HFFc6 (cell line): ENCODE measurements around the gene NLGN1. TPM values are rescaled to one million over a fixed set of nuclear protein-coding genes. Genes with fewer than 3 reads are reported as not detected.

ENCODE experiments used
- DNase-seq: peaks from one replicate; pipeline ENCODE4 v3.0.0-alpha.2; 2018
- H3K27ac Mint-ChIP-seq: 2 replicates; pipeline ENCODE4 v1.8.0; 2020; ENCODE audit warnings: mild to moderate bottlenecking, mixed read lengths
- H3K27me3 Mint-ChIP-seq: 2 replicates; pipeline ENCODE4 v1.8.0; 2021; ENCODE audit warnings: mild to moderate bottlenecking, moderate library complexity, mixed read lengths; ENCODE audit not compliant: insufficient read depth
- H3K36me3 Mint-ChIP-seq: 2 replicates; pipeline ENCODE4 v1.8.0; 2021; ENCODE audit warnings: low read depth, mixed read lengths
- H3K4me1 Mint-ChIP-seq: 2 replicates; pipeline ENCODE4 v1.8.0; 2020; ENCODE audit warnings: low read depth, mixed read lengths
- H3K4me3 Mint-ChIP-seq: 2 replicates; pipeline ENCODE4 v1.8.0; 2020; ENCODE audit warnings: mild to moderate bottlenecking, moderate library complexity, mixed read lengths
- H3K9me3 Mint-ChIP-seq: 2 replicates; pipeline ENCODE4 v1.8.0; 2020; ENCODE audit warnings: mild to moderate bottlenecking, mixed read lengths
- total RNA-seq, 6 experiments: library from RNA; stranded (reverse); fragmentation: NEBNext Ultra II Directional; extraction: Animal tissue kit (Norgen Biotek cat#: 25700); gene quantifications; 2 replicates in 1 of 6; 3 replicates in 5 of 6; pipeline ENCODE4 v1.2.3, GENCODE V29; 2021
- TF ChIP-seq, protein P1 (sequence below): fragments of 200-600 bp; sonication (generic); IDR thresholded peaks from 2 replicates; pipeline ENCODE4 v1.5.0; 2021; ENCODE audit warnings: antibody characterized with exemption, mild to moderate bottlenecking

NLGN1 gene
- total RNA-seq, 6 experiments from 2014 or later: 10.0 to 17.2 (median 15.7) TPM

- H3K9me3 Mint-ChIP-seq: peaks cover 11% of the 10 kb centered on the region; the same call in 1 of the 2 replicates
- H3K36me3 Mint-ChIP-seq: peaks cover 9% of the 10 kb centered on the region
- no peak for DNase-seq
- no peak overlapping the region for H3K27ac Mint-ChIP-seq
- no peak overlapping the region for H3K4me3 Mint-ChIP-seq
- H3K4me1 Mint-ChIP-seq: peaks cover 14% of the 10 kb centered on the region
- peaks cover 2% of the 10 kb centered on the region; the same call in 1 of the 2 replicates for H3K27me3 Mint-ChIP-seq
- TF ChIP-seq, protein P1, sequence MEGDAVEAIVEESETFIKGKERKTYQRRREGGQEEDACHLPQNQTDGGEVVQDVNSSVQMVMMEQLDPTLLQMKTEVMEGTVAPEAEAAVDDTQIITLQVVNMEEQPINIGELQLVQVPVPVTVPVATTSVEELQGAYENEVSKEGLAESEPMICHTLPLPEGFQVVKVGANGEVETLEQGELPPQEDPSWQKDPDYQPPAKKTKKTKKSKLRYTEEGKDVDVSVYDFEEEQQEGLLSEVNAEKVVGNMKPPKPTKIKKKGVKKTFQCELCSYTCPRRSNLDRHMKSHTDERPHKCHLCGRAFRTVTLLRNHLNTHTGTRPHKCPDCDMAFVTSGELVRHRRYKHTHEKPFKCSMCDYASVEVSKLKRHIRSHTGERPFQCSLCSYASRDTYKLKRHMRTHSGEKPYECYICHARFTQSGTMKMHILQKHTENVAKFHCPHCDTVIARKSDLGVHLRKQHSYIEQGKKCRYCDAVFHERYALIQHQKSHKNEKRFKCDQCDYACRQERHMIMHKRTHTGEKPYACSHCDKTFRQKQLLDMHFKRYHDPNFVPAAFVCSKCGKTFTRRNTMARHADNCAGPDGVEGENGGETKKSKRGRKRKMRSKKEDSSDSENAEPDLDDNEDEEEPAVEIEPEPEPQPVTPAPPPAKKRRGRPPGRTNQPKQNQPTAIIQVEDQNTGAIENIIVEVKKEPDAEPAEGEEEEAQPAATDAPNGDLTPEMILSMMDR: no peak
These were observed 714.2 kb downstream of the NLGN1 start for GRCh38 chr3:174111776-174112175.

GRCh38 chr3:174116421-174116820 is 718.9 kb downstream of the NLGN1 start:
- H3K4me3 Mint-ChIP-seq: no peak overlapping the region
- H3K27ac Mint-ChIP-seq: no peak overlapping the region
- H3K36me3 Mint-ChIP-seq: peaks cover 9% of the 10 kb centered on the region
- peaks cover 2% of the 10 kb centered on the region; the same call in 1 of the 2 replicates for H3K27me3 Mint-ChIP-seq
- H3K4me1 Mint-ChIP-seq: peaks cover 6% of the 10 kb centered on the region; the same call in 1 of the 2 replicates
- peaks cover 11% of the 10 kb centered on the region; the same call in 1 of the 2 replicates for H3K9me3 Mint-ChIP-seq
- no peak for DNase-seq
- TF ChIP-seq, protein P1: no peak

DNA sequence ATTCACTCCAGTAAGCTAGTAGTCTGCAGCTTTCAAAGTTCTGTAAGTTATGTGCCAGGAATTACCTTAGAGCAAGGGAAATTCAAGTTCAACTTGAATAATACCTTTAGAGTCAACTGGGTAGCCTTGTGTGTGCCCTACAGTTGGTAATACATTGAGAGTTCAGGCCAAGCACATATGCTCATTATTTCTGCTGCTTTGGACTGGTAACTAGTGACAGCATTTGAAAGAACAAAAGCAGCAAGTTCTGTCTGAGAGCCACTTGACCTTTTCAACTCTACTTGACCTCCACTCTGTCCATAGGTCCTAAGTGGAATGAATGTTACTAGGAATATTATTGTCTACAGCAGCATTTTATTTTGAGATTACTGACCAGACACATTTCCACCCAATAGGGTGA is 723.5 kb downstream of the NLGN1 start:
- no peak for DNase-seq
- Mint-ChIP-seq H3K27ac (no peak overlapping the region), H3K4me3 (no peak overlapping the region), H3K9me3 (no peaks in the 10 kb centered on the region), H3K36me3 (no peaks in the 10 kb centered on the region; the same call in 1 of the 2 replicates), H3K4me1 (peaks cover 21% of the 10 kb centered on the region), H3K27me3 (no peaks in the 10 kb centered on the region)
- TF ChIP-seq, protein P1: no peak

DNA sequence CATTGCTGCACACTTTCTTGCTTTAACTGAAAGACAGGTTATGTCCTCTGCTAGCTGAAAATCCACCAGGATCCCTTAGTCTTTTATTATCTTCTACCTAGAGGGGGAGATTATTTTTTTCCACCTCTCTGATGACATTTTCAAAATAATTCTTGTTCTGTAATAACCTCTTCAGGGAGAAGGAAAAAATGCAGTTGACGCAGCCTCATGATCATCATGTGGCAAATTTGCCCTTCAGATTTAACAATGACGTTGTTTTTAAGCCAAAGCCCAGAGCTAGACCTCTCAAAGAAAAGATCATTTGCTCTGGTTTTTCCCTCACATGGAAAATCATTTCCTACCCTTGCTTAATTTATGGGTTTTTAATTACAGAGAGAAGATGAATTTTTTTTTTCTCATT is 724.9 kb downstream of the NLGN1 start:
- H3K4me3 Mint-ChIP-seq: no peak overlapping the region
- DNase-seq: no peak

DNA sequence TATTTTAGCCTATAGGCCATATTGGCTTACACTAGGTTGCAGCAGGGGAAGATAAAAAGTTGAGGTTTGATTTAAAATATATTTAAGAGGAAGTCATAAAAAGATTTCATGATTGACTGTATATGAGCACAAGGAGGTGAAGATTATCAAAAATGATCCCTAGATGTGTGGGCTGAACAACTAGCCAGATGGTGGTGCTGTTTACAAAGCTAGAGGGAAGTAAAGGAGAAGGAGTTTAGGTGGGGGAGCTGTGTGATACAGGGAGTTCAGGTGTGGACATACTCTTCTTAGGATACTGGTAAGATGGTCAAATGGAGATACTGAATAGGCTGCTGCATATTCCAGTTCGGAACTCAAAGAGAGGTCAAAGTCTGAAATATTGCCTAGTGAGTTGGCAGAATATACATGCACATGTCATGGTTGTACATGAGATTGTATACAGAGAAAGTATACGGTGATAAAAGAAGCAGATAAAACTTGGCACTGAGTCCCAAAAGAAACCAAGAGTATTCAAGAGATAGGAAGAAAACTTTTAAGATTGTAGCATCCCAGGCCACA is 727.8 kb downstream of the NLGN1 start:
- Mint-ChIP-seq H3K4me3 (no peak overlapping the region), H3K27ac (no peak overlapping the region), H3K27me3 (no peaks in the 10 kb centered on the region), H3K36me3 (no peaks in the 10 kb centered on the region), H3K9me3 (no peaks in the 10 kb centered on the region), H3K4me1 (peaks cover 37% of the 10 kb centered on the region)
- DNase-seq: peak; percentile 43
- TF ChIP-seq, protein P1: peak; percentile 84

More for the DNA sequence above, 724.9 kb downstream of the NLGN1 start:
- no peaks in the 10 kb centered on the region for H3K9me3 Mint-ChIP-seq
- H3K27ac Mint-ChIP-seq: no peak overlapping the region
- no peaks in the 10 kb centered on the region for H3K36me3 Mint-ChIP-seq
- TF ChIP-seq, protein P1: no peak
- peaks cover 29% of the 10 kb centered on the region for H3K4me1 Mint-ChIP-seq
- no peaks in the 10 kb centered on the region for H3K27me3 Mint-ChIP-seq
